ENCODE results near the gene ARF1. TPM values are rescaled to one million over a fixed set of nuclear protein-coding genes. Genes with fewer than 3 reads are reported as not detected.

ARF1 gene
- polyA plus RNA-seq, 1 donor, result 250 TPM

DNA sequence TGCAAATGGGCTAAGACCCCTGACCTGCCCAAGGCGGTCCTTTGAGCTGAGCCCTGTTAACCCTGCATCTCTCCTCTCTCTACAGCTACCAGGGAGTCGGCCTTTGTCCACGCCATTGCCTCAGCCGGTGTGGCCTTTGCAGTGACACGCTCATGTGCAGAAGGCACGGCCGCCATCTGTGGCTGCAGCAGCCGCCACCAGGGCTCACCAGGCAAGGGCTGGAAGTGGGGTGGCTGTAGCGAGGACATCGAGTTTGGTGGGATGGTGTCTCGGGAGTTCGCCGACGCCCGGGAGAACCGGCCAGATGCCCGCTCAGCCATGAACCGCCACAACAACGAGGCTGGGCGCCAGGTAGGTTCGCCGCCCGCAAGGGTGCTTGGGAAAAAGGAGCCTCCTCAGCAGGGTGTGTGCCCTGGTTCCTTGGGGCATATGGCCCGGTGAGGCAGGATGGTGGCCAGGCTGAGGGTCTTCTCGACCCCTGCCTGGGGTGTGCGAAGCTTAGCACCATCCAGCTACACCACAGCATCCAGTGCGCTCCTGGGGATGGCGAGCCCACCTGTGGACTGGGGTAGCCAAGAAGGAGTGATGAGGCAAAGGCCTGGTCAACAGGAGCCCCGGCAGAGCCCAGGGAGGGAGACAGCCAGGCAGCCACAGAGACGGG lies 31.8 kb upstream of the ARF1 start:
- DNase-seq, result no peak

GRCh38 chr1:228058172-228058948 lies 24.1 kb upstream of the ARF1 start:
- DNase-seq, result no peak

DNA sequence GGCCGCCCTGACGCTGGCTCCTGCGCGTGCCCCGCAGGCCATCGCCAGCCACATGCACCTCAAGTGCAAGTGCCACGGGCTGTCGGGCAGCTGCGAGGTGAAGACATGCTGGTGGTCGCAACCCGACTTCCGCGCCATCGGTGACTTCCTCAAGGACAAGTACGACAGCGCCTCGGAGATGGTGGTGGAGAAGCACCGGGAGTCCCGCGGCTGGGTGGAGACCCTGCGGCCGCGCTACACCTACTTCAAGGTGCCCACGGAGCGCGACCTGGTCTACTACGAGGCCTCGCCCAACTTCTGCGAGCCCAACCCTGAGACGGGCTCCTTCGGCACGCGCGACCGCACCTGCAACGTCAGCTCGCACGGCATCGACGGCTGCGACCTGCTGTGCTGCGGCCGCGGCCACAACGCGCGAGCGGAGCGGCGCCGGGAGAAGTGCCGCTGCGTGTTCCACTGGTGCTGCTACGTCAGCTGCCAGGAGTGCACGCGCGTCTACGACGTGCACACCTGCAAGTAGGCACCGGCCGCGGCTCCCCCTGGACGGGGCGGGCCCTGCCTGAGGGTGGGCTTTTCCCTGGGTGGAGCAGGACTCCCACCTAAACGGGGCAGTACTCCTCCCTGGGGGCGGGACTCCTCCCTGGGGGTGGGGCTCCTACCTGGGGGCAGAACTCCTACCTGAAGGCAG lies 23.4 kb upstream of the ARF1 start:
- no peak for DNase-seq

DNA sequence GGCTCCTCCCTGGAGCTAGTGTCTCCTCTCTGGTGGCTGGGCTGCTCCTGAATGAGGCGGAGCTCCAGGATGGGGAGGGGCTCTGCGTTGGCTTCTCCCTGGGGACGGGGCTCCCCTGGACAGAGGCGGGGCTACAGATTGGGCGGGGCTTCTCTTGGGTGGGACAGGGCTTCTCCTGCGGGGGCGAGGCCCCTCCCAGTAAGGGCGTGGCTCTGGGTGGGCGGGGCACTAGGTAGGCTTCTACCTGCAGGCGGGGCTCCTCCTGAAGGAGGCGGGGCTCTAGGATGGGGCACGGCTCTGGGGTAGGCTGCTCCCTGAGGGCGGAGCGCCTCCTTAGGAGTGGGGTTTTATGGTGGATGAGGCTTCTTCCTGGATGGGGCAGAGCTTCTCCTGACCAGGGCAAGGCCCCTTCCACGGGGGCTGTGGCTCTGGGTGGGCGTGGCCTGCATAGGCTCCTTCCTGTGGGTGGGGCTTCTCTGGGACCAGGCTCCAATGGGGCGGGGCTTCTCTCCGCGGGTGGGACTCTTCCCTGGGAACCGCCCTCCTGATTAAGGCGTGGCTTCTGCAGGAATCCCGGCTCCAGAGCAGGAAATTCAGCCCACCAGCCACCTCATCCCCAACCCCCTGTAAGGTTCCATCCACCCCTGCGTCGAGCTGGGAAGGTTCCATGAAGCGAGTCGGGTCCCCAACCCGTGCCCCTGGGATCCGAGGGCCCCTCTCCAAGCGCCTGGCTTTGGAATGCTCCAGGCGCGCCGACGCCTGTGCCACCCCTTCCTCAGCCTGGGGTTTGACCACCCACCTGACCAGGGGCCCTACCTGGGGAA lies 22.7 kb upstream of the ARF1 start:
- DNase-seq, result no peak

DNA sequence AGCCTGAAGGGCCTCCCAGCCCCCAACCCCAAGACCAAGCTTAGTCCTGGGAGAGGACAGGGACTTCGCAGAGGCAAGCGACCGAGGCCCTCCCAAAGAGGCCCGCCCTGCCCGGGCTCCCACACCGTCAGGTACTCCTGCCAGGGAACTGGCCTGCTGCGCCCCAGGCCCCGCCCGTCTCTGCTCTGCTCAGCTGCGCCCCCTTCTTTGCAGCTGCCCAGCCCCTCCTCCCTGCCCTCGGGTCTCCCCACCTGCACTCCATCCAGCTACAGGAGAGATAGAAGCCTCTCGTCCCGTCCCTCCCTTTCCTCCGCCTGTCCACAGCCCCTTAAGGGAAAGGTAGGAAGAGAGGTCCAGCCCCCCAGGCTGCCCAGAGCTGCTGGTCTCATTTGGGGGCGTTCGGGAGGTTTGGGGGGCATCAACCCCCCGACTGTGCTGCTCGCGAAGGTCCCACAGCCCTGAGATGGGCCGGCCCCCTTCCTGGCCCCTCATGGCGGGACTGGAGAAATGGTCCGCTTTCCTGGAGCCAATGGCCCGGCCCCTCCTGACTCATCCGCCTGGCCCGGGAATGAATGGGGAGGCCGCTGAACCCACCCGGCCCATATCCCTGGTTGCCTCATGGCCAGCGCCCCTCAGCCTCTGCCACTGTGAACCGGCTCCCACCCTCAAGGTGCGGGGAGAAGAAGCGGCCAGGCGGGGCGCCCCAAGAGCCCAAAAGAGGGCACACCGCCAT lies 21.9 kb upstream of the ARF1 start:
- DNase-seq, result no peak

DNA sequence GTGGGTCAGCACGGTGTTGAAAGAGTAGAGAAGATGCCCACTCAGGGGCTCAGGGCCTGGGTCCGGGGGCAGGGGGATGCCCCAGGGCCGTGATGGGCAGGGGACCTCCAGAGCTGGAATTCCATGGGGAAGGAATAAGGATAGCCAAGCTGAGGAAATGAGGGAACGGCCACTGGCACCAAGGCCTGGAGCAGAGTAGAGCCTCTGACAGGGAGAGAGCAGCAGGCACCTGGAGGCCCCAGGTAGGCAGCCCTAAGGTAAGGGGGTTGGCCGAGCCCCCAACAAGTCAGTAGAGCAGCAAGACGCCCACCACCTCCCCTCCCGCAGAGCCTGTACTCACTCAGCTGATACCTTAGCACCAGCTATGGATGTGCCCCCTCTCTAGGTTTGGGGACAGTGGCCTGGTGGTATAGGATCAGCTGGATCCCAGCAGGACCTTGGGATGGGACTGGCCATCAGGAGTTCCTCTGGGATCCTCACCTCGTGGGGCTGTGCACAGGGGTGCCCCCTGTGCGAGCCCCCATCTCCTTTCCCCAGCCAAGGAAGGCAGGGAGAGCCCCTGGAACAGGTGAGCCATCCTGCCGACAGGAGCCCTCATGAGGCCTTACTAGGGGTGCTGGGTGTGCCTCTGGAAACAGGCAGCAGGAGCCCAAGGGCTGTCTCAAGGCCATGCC lies 21.0 kb upstream of the ARF1 start:
- no peak for DNase-seq

GRCh38 chr1:228062085-228062791 lies 20.3 kb upstream of the ARF1 start:
- DNase-seq, result no peak

DNA sequence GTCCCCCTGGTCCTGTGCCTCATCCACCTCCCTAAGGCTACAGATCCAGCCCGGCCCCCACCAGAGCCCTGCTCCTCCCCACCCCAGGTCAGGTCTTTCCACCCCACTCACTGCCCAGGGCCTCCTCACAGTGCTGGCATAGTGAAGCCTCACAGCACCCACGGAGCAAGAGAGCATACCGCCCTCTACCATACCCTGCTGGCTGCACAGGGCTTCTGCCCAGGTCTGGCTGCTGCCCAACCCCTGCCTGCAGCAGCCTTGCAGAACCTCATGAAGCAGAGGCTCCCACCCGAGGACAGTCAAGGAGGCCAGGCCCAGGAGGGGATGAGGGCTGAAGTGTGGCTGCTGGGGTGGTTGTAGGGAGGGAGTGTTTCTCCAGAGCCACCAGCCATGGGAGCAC lies 19.7 kb upstream of the ARF1 start:
- DNase-seq, result no peak

GRCh38 chr1:228063251-228064191 lies 19.0 kb upstream of the ARF1 start:
- DNase-seq, result no peak

DNA sequence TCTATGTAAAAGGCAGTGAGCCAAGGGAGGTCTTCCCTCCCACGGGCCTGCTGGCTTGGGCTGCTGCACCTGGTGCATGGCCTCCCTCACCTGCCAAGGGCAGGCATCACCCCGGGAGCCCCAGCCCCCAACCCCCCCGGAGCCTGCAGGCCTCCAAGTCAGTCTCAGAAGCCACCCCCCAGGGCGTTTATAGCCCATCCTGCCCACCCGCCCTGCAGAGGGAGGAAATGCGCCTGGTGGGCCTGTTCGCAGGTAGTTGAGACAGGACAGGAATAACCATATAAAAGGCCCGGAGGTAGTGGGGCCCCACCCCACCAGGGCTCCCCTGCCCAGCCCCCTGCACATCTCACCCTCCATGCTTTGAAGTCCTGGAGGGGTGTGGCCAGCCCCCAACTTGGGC lies 18.2 kb upstream of the ARF1 start:
- DNase-seq, result no peak

- no peak for DNase-seq
Measured at GRCh38 chr1:228064741-228065542, 17.6 kb upstream of the ARF1 start.

DNA sequence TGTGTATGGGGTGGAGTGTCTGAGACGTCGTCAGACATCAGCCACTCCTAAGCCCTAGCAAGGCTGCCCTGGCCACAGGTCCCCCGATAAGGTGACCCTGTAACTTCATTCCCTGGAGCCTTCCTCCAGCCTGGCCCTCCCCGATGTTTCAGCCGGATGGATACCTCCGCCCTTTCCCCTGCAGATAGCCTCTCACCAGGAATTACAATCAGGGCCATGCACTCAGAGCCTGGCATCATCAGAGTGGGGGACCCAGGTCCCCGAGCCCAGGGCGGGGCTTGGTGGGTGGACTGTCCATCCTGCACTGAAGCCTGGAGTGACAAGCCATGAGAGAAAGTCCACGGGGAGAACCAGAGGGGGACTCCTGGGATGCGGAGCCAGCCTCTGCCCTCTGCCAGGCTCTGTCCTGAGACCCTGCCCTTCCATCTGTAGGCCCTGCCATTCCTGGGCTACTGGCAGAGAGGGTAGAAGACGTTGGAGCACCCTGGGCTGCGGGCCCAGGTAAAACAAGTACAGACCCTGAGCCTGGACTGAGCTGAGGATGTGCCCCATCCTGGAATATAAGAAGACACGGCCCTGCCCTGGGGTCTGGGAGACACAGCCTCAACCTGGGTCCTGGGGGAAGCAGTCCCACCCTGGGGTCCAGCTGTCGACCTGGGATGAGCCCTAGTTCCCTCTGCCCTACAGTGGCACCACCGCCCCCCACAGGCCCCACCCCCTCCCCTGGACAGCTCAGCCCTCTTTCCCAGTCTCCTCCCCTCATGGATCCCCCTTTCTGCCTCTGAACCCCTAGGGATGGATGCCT lies 16.8 kb upstream of the ARF1 start:
- DNase-seq, result no peak

- DNase-seq, result no peak
Measured at GRCh38 chr1:228066416-228066815, 16.1 kb upstream of the ARF1 start.

GRCh38 chr1:228066891-228067654 lies 15.4 kb upstream of the ARF1 start:
- no peak for DNase-seq

DNA sequence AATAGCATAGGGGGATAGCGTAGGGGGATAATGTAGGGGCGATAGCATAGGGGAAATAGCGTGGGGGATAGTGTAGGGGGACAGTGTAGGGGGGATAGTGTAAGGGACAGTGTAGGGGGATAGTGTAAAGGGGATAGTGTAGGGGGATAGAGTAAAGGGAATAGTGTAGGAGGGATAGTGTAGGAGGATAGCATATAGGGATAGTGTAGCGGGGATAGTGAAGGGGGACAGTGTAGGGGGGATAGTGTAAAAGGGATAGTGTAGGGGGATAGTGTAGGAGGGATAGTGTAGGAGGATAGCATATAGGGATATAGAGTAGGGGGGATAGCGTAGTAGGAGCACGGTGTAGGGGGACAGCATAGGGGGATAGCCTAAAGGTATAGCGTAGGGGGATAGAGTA lies 14.1 kb upstream of the ARF1 start:
- no peak for DNase-seq

- no peak for DNase-seq
Measured at GRCh38 chr1:228070173-228070572, 12.3 kb upstream of the ARF1 start.

- no peak for DNase-seq
Measured at GRCh38 chr1:228070851-228071250, 11.7 kb upstream of the ARF1 start.

Measured in hindlimb muscle (tissue), 1 donor.